Measurements from ENCODE around the gene DCDC1.
A peak's percentile ranks its signal among the peaks of the same experiment; 100 is the strongest.
"Not testable (repeated sequence)": the region's sequence is repeated elsewhere in the genome, so short reads cannot be mapped to it uniquely, and the experiment has no call there.

Gene DCDC1

DNA sequence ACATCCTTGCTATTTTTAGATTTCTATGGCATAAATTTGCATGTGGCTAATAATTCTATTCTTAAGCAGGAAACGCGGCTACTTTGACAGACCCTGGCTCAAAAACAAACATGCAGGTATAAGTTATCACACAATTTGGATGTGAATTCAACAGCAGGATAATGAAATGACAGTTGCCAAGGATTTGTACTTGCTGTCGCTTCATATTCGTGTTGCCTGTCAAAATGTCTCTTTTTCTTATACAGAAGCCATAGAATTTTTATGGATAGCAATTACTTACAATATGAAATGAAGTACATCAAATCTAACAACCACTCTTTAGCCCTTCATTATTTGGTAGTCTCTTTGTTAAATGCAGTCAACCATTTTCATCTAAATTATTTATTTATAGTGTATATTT is 46.4 kb downstream of the DCDC1 start:
- Histone ChIP-seq H3K79me2 (ENCODE audit: low read length) (no peaks in the 10 kb centered on the region), H3K27me3 (ENCODE audit: low read depth, low read length) (no peaks in the 10 kb centered on the region), H3K36me3 (replicated peaks; ENCODE audit: low read depth, low read length) (no peaks in the 10 kb centered on the region), H4K20me1 (ENCODE audit: insufficient read depth, low read length) (no peaks in the 10 kb centered on the region), H3K9me3 (ENCODE audit: insufficient read depth, low read length) (no peaks in the 10 kb centered on the region), H3K4me3 (ENCODE audit: low read length) (no peak overlapping the region), H3K4me1 (ENCODE audit: low read length) (no peaks in the 10 kb centered on the region), H3K27ac (ENCODE audit: low read length) (no peak overlapping the region), H3K4me2 (ENCODE audit: low read length) (no peak overlapping the region), H3K9ac (ENCODE audit: low read length) (no peak overlapping the region), H2AFZ (ENCODE audit: low read depth, low read length) (no peak overlapping the region)
- TF ChIP-seq, protein P1, sequence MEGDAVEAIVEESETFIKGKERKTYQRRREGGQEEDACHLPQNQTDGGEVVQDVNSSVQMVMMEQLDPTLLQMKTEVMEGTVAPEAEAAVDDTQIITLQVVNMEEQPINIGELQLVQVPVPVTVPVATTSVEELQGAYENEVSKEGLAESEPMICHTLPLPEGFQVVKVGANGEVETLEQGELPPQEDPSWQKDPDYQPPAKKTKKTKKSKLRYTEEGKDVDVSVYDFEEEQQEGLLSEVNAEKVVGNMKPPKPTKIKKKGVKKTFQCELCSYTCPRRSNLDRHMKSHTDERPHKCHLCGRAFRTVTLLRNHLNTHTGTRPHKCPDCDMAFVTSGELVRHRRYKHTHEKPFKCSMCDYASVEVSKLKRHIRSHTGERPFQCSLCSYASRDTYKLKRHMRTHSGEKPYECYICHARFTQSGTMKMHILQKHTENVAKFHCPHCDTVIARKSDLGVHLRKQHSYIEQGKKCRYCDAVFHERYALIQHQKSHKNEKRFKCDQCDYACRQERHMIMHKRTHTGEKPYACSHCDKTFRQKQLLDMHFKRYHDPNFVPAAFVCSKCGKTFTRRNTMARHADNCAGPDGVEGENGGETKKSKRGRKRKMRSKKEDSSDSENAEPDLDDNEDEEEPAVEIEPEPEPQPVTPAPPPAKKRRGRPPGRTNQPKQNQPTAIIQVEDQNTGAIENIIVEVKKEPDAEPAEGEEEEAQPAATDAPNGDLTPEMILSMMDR (IDR thresholded peaks at IDR 0.05; ENCODE audit: low read depth, low read length) = no peak
- no peak for TF ChIP-seq EZH2phosphoT487 (IDR thresholded peaks at IDR 0.05; ENCODE audit: low read depth)

DNA sequence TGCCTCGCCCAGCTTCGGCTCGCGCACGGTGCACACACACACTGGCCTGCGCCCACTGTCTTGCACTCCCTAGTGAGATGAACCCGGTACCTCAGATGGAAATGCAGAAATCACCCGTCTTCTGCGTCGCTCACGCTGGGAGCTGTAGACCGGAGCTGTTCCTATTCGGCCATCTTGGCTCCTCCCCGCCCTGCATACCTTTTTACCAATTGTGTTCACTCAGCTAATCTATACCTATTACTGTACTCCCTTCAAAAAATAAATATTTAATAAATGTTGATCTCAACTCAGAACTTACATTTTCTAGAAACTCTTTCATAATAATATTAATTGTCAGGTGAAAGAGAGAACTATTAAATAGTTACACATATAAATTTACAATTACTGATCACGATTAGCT is 48.0 kb downstream of the DCDC1 start:
- H3K36me3 ChIP-seq (replicated peaks; ENCODE audit: low read depth, low read length); H3K9me3 ChIP-seq (ENCODE audit: insufficient read depth, low read length); H3K79me2 ChIP-seq (ENCODE audit: low read length); H3K4me2 ChIP-seq (ENCODE audit: low read length); H3K4me1 ChIP-seq (ENCODE audit: low read length); H3K27ac ChIP-seq (ENCODE audit: low read length); H3K9ac ChIP-seq (ENCODE audit: low read length); H4K20me1 ChIP-seq (ENCODE audit: insufficient read depth, low read length); H2AFZ ChIP-seq (ENCODE audit: low read depth, low read length); H3K27me3 ChIP-seq (ENCODE audit: low read depth, low read length); H3K4me3 ChIP-seq (ENCODE audit: low read length): not testable (repeated sequence)

DNA sequence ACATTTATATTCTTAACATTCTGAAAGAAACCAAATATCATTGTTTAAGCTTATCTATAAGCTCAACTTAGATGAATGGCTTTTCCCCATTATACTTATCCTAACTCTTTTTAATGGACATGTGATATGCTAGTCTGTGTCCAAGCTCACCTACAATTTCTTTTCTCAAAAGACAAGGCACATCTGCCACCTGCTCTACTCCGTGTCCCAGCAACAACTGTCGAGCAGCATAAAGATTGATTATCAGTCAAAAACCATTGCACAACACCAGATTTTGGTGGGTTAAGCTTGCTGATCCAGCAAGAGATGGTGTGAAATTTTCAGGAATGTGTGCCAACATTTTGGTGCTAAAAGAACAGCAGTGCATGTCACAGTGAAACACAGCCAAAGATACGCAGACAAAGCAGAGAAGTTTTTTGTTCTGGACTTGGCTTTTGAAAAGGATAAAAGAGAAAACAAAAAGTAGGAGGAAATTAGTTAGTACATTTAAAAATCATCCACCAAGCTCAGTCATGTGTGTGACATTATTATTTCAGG is 65.8 kb downstream of the DCDC1 start:
- TF ChIP-seq EZH2phosphoT487 (IDR thresholded peaks at IDR 0.05; ENCODE audit: low read depth) = no peak
- TF ChIP-seq, protein P1 (IDR thresholded peaks at IDR 0.05; ENCODE audit: low read depth, low read length) = no peak
- no peak overlapping the region for H3K27ac ChIP-seq (ENCODE audit: low read length)
- H3K9ac ChIP-seq (ENCODE audit: low read length) = no peak overlapping the region
- H3K79me2 ChIP-seq (ENCODE audit: low read length) = no peaks in the 10 kb centered on the region
- peaks cover 21% of the 10 kb centered on the region for H3K4me1 ChIP-seq (ENCODE audit: low read length)
- no peaks in the 10 kb centered on the region for H3K9me3 ChIP-seq (ENCODE audit: insufficient read depth, low read length)
- no peaks in the 10 kb centered on the region for H3K27me3 ChIP-seq (ENCODE audit: low read depth, low read length)
- H2AFZ ChIP-seq (ENCODE audit: low read depth, low read length) = no peak overlapping the region
- no peaks in the 10 kb centered on the region for H4K20me1 ChIP-seq (ENCODE audit: insufficient read depth, low read length)
- no peak overlapping the region for H3K4me2 ChIP-seq (ENCODE audit: low read length)
- no peak overlapping the region for H3K4me3 ChIP-seq (ENCODE audit: low read length)
- H3K36me3 ChIP-seq (replicated peaks; ENCODE audit: low read depth, low read length) = no peaks in the 10 kb centered on the region

DNA sequence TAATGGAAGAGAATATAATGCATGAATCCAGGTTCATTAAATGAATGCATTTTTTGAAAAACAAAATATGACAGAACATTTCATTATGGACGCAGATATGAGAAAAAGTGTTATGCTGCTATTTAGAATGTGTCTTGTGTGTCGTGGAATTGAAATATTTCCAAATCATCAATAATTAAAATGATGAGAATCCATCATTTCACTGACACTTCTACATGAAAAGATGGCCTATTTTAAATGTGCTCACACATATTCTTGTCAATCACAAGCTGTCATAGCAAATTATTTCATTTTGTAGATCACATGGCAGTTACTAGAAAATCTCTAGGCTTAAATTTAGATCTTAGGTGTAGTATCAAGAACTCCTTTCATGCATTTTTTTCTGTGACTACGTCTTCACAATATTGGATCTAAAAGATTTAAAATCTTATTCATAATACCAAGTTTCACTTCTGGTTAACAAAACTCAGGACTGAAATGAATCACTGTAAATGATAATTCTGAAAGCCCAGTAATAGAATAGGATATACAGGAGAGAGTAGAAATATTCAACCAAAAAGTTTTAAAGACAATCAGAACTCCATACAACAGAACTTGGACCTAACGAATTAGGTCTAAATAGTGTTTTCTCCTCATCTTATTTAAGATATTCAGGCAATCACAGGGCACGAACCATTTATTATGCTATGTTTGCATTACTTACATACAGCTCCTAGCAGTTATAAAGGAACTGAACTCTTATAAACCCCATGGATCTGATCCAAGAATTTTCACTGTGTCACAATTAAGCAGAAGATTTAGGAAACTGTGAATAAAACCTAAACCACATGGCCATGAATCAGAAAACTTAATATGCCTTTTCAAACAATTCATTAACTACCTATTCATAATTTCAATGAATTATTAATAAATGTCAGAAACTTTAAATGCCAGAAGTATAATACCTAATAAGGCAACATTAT is 67.7 kb downstream of the DCDC1 start:
- Histone ChIP-seq H4K20me1 (ENCODE audit: insufficient read depth, low read length) (no peaks in the 10 kb centered on the region), H3K4me1 (ENCODE audit: low read length) (peaks cover 24% of the 10 kb centered on the region), H3K36me3 (replicated peaks; ENCODE audit: low read depth, low read length) (no peaks in the 10 kb centered on the region), H3K27me3 (ENCODE audit: low read depth, low read length) (no peaks in the 10 kb centered on the region), H3K79me2 (ENCODE audit: low read length) (no peaks in the 10 kb centered on the region), H3K9me3 (ENCODE audit: insufficient read depth, low read length) (no peaks in the 10 kb centered on the region), H3K4me3 (ENCODE audit: low read length) (0 out of 2 replicates have a peak overlapping the region, but pooled peaks have one; percentile 4), H2AFZ (ENCODE audit: low read depth, low read length) (no peak overlapping the region), H3K27ac (ENCODE audit: low read length) (no peak overlapping the region), H3K4me2 (ENCODE audit: low read length) (peak overlapping the region; percentile 28), H3K9ac (ENCODE audit: low read length) (no peak overlapping the region)
- TF ChIP-seq, protein P1 (IDR thresholded peaks at IDR 0.05; ENCODE audit: low read depth, low read length) = no peak
- TF ChIP-seq EZH2phosphoT487 (IDR thresholded peaks at IDR 0.05; ENCODE audit: low read depth) = no peak
